Activated CD4-positive, alpha-beta memory T cell treated with anti-CD3 and anti-CD28 coated beads, Interleukin-2, amount 10 ng/mL, durations not matched to agents 7 days and 5 days (primary cell): ENCODE data around the gene FGFRL1. TPM values are rescaled to one million over a fixed set of nuclear protein-coding genes. Genes with fewer than 3 reads are reported as not detected.
"Not testable (repeated sequence)": the region's sequence is repeated elsewhere in the genome, so short reads cannot be mapped to it uniquely, and the experiment has no call there.

Experiments used
- CTCF ChIA-PET: fragments of 350-600 bp; sonication (Branson Sonifier 250); formaldehyde crosslinking; loops from one replicate; lab custom pipeline; 2021; ENCODE audit warnings: antibody characterized with exemption, inconsistent platforms; lab: Charles Lee
- POLR2A ChIA-PET: fragments of 350-600 bp; sonication (Branson Sonifier 250); formaldehyde crosslinking; loops from one replicate; lab custom pipeline; 2021; ENCODE audit warnings: antibody characterized with exemption; lab: Charles Lee
- DNase-seq: peaks from one replicate; pipeline ENCODE4 v3.0.0-alpha.2; 2020
- H3K27ac Mint-ChIP-seq: one replicate; pipeline ENCODE4 v1.8.0; 2021; ENCODE audit warnings: mild to moderate bottlenecking, mixed read lengths
- H3K27me3 Mint-ChIP-seq: one replicate; pipeline ENCODE4 v1.8.0; 2021; ENCODE audit warnings: mixed read lengths
- H3K36me3 Mint-ChIP-seq: one replicate; pipeline ENCODE4 v1.8.0; 2021; ENCODE audit warnings: low read depth, mixed read lengths
- H3K4me1 Mint-ChIP-seq: one replicate; pipeline ENCODE4 v1.8.0; 2021; ENCODE audit warnings: mixed read lengths
- H3K4me3 Mint-ChIP-seq: one replicate; pipeline ENCODE4 v1.8.0; 2021; ENCODE audit warnings: mild to moderate bottlenecking, mixed read lengths
- H3K9me3 Mint-ChIP-seq: one replicate; pipeline ENCODE4 v1.8.0; 2021; ENCODE audit warnings: mixed read lengths
- total RNA-seq, 2 experiments: library from RNA; stranded (reverse); gene quantifications; one replicate each; pipeline ENCODE4 v1.2.3, GENCODE V29; 2021

The FGFRL1 gene
- total RNA-seq, 2 experiments from 2014 or later, result 7.1 to 8.9 TPM

DNA sequence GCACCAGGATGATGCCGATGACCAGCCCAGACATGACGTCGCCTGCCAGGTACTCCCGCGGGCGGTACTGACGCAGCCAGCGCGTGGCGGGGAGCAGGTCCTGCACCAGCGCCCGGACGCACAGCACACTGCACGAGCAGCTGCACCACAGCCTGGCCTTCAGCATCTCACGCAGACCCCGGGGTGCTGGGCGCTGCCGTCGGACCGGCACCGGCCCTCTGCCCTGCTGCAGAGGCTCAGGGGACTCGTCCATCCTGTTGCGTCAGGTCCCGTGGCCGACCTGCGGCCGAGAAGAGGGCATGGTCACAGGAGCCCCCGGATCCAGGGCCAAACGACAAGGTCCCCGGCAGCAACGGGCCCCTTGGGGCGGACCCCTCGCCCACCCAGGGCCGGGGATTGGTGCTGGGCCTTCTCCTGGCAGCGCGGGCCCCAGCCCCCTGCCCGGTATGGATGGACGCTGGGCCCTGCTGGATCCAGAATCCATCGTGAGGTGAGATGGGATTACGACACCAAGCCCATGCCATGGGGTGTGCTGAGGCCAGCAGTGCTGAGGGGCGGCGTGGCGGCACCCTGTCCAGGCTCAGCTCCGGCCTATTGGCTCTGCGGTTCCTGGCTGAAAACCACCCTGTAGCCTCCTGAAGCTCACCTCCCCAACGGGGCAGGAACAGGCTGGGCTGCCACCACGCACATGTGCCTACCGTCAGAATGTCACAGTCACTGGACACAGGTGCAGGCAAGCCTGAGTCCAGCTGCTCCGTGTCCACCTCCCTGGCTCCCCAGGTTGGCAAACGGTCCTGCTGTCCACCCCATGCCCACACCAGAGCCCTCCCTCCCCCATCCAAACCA, 19.8 kb upstream of the FGFRL1 start:
- H3K27me3 Mint-ChIP-seq, result peaks cover 6% of the 10 kb centered on the region
- POLR2A ChIA-PET, result no interaction called here

DNA sequence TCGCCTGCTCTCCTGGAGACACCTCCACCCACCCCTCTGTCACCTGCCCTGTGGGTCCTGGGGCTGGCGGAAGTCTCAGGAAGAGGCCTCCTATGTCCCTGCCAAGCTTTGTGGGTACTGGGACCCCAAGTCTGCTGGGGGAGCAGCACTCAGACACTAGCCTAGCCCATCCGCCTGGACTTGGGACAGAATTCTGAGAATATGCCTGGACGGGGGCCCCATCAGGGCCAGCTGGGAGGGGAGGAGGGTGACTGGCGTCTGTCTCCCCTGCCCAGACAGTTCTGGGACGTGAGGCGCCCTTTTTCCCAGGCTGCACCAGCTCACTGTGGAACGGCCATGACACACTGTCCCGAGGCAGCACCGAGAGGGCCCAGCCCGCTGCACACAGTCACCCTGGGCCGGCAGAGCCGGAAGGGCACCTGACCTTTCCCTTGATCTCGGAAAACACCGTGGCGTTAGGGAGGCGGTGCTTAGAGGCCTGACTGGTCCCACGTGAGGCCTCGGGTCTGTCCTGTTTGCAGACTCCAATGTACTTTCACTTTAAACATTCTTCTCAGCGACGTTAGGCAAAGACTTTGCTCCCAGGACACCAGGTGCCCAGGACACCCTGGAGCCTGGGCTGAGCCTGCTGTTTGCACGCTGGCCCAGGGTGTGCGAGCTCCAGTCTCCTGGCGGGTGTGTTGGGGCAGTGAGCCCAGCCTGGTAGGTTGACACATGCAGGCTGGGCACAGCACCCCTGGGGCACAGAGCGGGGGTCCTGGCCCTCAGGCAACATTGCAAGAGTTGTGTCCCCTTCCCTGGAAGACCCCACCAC, 18.9 kb upstream of the FGFRL1 start:
- Mint-ChIP-seq H3K27me3 (peaks cover 10% of the 10 kb centered on the region), H3K4me3 (no peak overlapping the region), H3K4me1 (peaks cover 6% of the 10 kb centered on the region), H3K36me3 (no peaks in the 10 kb centered on the region), H3K27ac (no peak overlapping the region), H3K9me3 (no peaks in the 10 kb centered on the region)
- ChIA-PET POLR2A (no interaction called here), CTCF (no interaction called here)
- DNase-seq, result no peak

More for the DNA sequence above, 19.8 kb upstream of the FGFRL1 start:
- no peaks in the 10 kb centered on the region for H3K9me3 Mint-ChIP-seq
- no peak overlapping the region for H3K4me3 Mint-ChIP-seq
- peaks cover 7% of the 10 kb centered on the region for H3K4me1 Mint-ChIP-seq
- no peak overlapping the region for H3K27ac Mint-ChIP-seq
- CTCF ChIA-PET, result no interaction called here
- DNase-seq, result no peak
- H3K36me3 Mint-ChIP-seq, result no peaks in the 10 kb centered on the region

DNA sequence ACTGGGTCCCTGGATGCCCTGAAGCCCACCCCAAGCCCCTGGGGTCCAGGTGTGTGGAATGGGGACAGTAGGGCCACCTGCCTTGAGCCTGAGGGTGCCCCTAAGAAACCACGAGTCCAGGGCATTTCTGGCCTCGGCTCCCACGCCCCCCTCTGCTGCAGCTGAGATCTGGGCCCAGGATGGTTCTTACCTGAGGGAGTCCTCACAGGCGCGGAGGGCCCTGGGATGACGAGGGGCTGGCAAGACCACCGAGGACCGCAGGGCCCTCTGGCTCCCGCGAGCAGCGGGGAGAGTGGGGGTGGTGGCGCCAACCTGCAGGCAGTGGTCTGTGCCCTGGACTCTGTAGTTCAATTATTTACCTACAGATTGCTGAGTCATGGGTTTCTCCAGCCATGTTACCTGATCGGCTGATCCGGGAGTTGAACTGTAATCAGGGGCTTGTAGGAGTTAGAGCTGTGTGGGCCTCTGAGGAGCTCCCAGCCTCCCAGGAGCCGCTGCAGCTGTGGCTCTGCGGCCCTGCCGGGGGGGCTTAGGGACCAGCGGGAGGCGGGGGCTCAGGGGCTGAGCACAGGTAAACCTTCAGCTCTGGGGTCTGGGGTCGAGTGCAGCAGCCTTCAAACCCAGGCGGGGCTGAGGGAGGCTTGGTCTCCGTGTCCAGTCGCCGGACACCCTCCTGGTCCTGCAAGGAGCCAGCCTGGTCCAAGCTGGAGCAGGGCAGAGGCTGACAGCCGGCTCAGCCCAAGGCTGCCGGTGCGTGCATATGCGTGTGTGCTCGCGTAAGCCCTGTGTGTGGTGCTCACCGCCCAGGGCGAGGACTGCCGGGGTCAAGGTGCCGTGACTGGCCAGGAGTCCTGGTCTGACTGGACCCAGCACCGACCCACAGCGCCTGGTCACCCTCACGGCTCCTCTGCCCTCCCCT, 18.1 kb upstream of the FGFRL1 start, which contains the start of gene SLC26A1:
SLC26A1 (minus strand) TSS at position 294 of the 919 bp plus-strand sequence. CDS start 1,701 bp downstream, outside the sequence.
- POLR2A ChIA-PET, result no interaction called here
- CTCF ChIA-PET, result no interaction called here
- Mint-ChIP-seq H3K9me3 (no peaks in the 10 kb centered on the region), H3K27me3 (peaks cover 16% of the 10 kb centered on the region), H3K27ac (no peak within 1 kb of the TSS), H3K4me3 (no peak within 1 kb of the TSS), H3K36me3 (no peaks in the 10 kb centered on the region), H3K4me1 (no peaks in the 10 kb centered on the region)
- no peak for DNase-seq

DNA sequence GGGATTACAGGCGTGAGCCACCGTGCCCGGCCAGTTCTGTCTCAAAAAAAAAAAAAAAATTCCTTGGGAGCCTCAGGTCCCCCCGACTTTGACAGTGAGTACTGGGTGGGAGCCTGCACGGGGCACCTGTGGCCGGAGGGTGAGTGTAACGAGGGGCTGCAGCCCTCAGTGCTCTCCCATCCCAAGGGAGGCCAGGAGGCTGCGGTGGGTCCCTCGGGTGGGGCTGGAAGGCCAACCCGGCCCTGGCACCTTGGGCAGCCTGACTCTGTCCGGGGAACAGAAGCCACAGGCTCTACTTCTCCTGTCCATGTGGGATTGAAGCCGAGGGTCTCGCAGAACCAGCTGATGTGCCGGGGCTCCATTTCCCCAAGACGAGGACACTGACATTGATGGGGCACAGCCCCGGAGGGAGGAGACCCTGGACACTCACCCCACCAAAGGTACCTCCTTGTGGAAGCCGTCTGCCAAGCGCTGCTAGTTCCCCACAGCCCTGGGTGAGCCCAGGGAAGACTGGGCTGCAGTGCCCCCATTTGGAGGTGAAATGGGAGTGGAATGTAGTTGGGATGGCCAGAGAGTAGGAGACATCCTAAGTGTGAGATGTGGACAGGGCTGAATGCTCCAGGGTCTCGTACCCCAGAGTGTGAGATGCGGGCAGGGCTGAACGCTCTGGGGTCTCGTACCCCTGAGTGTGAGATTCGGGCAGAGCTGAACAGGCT, 16.0 kb upstream of the FGFRL1 start:
- ChIA-PET POLR2A (no interaction called here), CTCF (no interaction called here)
- DNase-seq, result no peak
- Mint-ChIP-seq H3K9me3 (no peaks in the 10 kb centered on the region), H3K27ac (no peak overlapping the region), H3K36me3 (no peaks in the 10 kb centered on the region), H3K4me1 (no peaks in the 10 kb centered on the region), H3K4me3 (no peak overlapping the region), H3K27me3 (peaks cover 25% of the 10 kb centered on the region)

DNA sequence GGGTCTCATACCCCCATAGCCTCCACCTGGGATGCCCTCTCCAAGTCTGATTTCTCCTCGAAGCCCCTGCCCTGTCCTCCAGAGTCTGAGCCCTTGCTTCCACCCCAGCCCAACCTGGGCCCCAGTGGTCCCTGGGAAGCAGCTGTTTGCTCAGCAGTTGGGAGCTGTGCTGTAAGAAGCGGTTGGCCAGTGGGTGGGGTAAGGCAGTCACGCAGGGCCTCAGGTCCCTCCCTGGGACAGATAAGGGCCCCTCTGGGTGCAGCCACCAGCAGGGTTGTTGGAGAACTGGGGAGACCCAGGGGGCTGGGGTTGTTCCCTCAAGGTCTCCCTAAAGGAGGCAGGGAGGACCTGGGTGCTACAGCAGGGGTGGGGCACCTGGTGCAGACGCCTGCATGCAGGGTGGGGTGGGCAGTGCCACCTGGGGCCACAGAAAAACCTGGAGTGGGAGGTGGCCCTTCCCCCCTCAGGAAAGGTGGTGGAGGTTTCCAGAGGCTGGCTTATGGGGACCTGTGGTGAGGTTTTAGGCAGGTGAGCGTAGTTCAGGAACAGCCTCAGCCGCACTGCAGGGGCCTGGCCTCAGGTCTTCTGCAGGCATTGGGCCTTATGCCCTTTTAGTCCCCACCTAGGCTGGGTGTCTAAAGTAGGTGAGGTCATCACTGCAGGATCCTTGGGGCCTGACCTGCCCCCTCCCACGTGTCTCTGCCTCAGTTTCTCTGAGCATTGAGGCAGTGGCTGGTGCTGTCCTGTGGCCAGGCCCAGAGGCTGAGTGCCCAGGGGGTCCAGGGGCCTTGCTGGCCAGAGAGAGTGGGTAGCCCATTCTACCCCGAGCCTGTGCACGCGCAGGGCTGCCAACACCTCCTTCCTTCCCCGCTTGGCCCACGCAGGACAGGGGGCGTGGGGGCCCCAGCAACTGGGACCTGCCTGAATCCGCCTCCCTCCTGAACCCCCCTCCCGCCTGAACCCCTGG, 15.1 kb upstream of the FGFRL1 start:
- no peaks in the 10 kb centered on the region for H3K36me3 Mint-ChIP-seq
- H3K9me3 Mint-ChIP-seq, result no peaks in the 10 kb centered on the region
- H3K4me1 Mint-ChIP-seq, result no peaks in the 10 kb centered on the region
- peaks cover 27% of the 10 kb centered on the region for H3K27me3 Mint-ChIP-seq
- H3K27ac Mint-ChIP-seq, result no peak overlapping the region
- CTCF ChIA-PET, result no interaction called here
- POLR2A ChIA-PET, result no interaction called here
- no peak overlapping the region for H3K4me3 Mint-ChIP-seq
- no peak for DNase-seq

DNA sequence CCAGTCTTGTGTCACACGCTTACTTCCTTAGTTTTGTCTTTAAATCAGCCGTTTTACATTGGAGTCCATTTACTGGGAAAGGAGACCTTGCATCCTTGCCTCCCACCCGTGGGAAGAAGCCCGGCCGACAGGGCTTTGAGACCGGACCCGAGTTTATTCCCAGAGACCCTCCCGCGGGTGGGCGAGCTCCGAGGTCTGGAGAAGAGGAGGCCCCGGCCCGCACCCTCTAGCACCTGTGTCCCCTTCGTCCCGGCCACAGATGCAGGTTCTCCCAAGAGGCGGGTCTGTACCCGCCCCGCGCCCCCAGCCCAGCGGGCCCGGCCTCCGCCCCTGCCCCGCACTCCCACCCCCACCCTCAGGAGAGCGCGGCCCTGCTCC, 14.4 kb upstream of the FGFRL1 start:
- H3K27me3 Mint-ChIP-seq, result peaks cover 33% of the 10 kb centered on the region
- H3K9me3 Mint-ChIP-seq, result no peaks in the 10 kb centered on the region
- no peaks in the 10 kb centered on the region for H3K36me3 Mint-ChIP-seq
- CTCF ChIA-PET, result no interaction called here
- no peak overlapping the region for H3K4me3 Mint-ChIP-seq
- POLR2A ChIA-PET, result no interaction called here
- H3K27ac Mint-ChIP-seq, result no peak overlapping the region
- no peak for DNase-seq
- no peaks in the 10 kb centered on the region for H3K4me1 Mint-ChIP-seq

DNA sequence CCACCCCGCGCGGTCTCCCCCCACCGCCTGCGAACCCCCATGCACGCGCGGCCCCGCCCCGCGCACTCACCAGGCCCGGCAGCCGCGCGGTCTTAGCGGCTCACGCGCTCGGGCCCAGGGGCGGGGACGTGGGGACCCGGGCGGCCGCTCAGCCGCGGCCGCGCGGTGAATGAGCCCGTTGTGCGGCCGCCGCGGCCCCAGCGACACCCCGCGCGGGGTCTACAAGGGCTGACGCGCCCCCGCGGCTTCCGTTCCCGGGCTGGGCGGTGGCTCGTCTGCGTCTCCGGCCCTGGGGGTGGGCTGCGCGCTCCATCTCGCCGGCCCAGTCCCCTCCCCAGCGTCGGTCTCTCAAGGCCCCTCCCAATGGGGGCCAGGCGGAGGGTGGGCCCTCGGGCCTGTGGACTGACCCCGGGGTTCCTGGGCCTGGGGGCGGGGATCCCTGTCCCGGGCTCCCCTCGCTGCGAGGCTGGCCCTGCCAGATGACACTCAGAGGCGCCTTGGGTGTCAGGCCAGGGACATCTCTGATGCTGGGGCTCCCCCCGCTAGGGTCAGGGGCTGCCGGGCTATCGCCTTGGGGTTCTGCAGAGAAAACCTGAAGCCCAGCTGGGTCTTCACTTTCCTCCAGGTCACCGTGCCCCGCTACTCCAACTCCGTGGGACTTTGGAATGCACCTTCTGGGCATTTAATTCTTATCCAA, 13.9 kb upstream of the FGFRL1 start:
- no peaks in the 10 kb centered on the region for H3K36me3 Mint-ChIP-seq
- CTCF ChIA-PET, result no interaction called here
- H3K27ac Mint-ChIP-seq, result no peak overlapping the region
- POLR2A ChIA-PET, result no interaction called here
- H3K4me1 Mint-ChIP-seq, result no peaks in the 10 kb centered on the region
- no peaks in the 10 kb centered on the region for H3K9me3 Mint-ChIP-seq
- peaks cover 35% of the 10 kb centered on the region for H3K27me3 Mint-ChIP-seq
- no peak overlapping the region for H3K4me3 Mint-ChIP-seq
- DNase-seq, result no peak

DNA sequence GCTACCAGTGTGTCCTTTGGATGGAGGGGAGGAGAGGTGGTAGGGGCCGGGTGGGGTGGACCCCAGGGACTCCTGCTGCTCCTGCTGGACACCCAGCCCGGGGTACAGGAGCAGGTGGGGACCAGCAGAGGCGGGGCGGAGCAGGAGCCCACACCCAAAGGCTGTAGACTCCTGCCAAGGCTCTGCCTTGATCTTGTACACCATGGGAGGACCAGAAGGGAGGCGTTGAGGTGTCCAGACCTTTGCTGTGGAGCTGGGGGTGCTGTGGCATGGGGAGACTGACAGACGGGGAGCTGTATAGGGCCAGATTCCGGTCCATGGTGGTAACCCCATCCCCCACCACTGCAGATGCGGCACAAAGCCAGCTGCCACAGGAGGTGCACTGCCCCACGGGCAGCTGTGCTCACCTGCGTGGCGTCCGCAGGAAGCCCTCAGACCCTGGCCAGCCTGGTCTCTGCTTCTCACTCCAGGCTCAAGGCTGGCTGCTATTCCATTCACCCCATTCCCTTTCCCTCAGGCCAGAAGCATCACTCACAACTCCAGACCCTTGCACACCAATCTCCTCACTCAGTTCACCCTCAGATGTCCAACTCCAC, 13.2 kb upstream of the FGFRL1 start:
- no peaks in the 10 kb centered on the region for H3K36me3 Mint-ChIP-seq
- POLR2A ChIA-PET, result no interaction called here
- H3K27ac Mint-ChIP-seq, result no peak overlapping the region
- H3K4me1 Mint-ChIP-seq, result no peaks in the 10 kb centered on the region
- CTCF ChIA-PET, result no interaction called here
- DNase-seq, result no peak
- no peaks in the 10 kb centered on the region for H3K9me3 Mint-ChIP-seq
- peaks cover 35% of the 10 kb centered on the region for H3K27me3 Mint-ChIP-seq
- H3K4me3 Mint-ChIP-seq, result no peak overlapping the region

DNA sequence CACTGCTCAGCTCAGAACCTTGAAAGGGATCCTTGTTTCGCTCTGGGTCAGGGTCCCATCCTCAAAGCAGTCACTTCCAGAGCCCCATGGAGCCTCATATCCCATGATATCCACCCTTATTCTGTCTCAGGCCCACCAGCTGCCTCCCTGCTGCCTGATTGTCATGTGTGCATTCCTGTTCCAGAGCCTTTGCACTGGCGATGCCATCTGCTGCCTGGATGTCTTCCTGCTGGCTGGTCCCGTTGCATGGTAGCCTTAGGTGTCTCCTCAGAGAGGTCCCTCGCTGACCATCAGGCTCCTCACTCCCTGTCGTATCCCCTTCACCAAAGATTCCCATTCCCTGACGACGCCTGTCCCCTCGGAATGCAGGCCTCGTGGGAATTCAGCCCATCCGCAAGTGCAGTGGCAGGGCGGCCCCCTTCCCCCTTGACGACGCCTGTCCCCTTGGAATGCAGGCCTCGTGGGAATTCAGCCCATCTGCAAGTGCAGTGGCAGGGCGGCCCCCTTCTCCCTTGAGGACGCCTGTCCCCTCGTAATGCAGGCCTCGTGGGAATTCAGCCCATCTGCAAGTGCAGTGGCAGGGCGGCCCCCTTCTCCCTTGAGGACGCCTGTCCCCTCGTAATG, 12.1 kb upstream of the FGFRL1 start:
- H3K4me3 Mint-ChIP-seq, POLR2A ChIA-PET, H3K9me3 Mint-ChIP-seq, H3K27ac Mint-ChIP-seq, DNase-seq, H3K36me3 Mint-ChIP-seq, H3K4me1 Mint-ChIP-seq, CTCF ChIA-PET: not testable (repeated sequence)
- H3K27me3 Mint-ChIP-seq, result peaks cover 40% of the 10 kb centered on the region

DNA sequence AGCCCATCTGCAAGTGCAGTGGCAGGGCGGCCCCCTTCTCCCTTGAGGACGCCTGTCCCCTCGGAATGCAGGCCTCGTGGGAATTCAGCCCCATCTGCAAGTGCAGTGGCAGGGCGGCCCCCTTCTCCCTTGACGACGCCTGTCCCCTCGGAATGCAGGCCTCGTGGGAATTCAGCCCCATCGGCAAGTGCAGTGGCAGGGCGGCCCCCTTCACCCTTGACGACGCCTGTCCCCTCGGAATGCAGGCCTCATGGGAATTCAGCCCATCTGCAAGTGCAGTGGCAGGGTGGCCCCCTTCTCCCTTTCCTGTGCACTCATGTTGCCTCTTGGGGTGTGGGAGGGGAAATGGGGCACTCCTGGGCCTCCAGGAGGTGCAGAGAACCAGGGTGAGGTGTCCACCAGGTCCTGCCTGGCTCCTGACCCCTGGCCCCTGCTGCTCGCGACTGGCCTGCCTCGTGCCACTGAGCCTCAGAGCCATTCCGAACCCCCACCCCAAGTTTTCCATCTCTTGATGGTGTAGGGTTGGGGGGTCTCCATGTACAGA, 11.5 kb upstream of the FGFRL1 start:
- Mint-ChIP-seq H3K4me1 (no peaks in the 10 kb centered on the region), H3K36me3 (no peaks in the 10 kb centered on the region), H3K9me3 (no peaks in the 10 kb centered on the region), H3K4me3 (no peak overlapping the region), H3K27ac (no peak overlapping the region), H3K27me3 (peaks cover 44% of the 10 kb centered on the region)
- ChIA-PET POLR2A (no interaction called here), CTCF (no interaction called here)
- no peak for DNase-seq
